Activated CD4-positive, alpha-beta T cell treated with anti-CD3 and anti-CD28 coated beads, Interleukin-2, amount 50 U/mL, for 48 hours (primary cell): ENCODE results near the gene EHD1.

Source experiments
- DNase-seq, 2 experiments: peaks; one replicate each; pipeline ENCODE4 v3.0.0-alpha.2; 2020

The EHD1 gene

GRCh38 chr11:64841592-64842365 lies 36.6 kb downstream of the EHD1 start:
- DNase-seq: no peak

GRCh38 chr11:64839887-64840782 lies 38.3 kb downstream of the EHD1 start:
- DNase-seq: no peak

GRCh38 chr11:64839335-64839734 lies 39.1 kb downstream of the EHD1 start:
- DNase-seq: no peak

DNA sequence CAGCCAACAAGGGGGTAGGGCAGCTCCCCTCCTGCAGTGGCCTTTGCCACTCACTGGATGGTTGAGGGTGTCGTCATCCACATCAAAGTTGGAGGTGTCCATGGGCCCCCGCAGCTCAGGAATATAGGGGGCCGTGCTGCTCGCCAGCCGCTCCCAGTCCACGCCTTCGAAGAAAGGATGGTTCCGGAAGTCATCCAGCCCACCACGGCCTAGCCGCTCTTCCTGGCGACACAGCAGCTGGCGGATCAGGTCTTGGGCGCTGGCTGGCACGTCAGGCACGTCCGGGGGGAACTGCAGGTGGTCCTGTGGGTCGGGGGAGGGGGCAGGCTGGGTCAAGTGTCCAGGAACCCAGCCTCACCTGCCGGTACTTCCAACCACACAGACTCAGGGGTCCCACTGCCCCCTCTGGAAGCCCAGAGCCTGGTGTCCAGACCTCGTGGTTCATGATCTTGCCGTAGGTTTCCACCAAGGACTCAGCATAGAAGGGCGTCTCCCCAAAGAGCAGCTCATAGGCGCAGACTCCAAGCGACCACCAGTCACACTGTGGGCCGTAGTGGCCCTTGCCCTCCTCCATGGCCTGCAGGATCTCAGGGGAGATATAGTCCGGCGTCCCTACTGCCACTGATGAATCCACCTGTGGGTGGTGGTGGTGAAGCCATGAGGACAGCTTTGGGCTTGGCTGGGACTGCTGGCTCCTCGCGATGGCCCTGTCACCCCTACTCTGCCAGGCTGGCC lies 39.7 kb downstream of the EHD1 start:
- DNase-seq: no peak

DNA sequence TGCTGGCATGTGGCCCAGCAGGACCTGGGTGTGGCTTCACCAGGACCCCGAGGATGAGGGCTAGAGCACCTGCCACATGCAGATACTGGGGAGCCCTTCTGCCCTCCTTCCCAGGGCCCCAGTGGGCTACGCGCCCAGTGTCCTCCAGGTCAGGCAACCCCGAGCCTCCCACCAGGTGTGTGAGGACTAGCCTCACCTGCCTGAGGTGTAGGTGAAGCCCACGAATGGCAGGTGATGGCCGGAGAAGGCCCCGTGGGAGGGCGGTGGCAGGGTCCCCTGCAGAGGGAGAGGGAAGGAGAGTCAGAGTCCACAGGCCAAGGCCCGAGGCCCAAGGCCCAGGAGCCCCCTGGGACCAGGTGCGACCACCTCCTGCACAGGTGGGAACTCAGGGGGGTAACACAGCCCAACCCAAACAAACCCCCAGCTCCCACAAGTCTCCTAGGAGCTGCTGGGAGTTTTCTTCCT lies 40.5 kb downstream of the EHD1 start:
- DNase-seq: no peak

GRCh38 chr11:64836448-64837072 lies 41.9 kb downstream of the EHD1 start:
- DNase-seq: no peak

- DNase-seq: no peak
Observed at GRCh38 chr11:64835616-64836447, 42.6 kb downstream of the EHD1 start.

GRCh38 chr11:64834723-64835615 lies 43.5 kb downstream of the EHD1 start:
- no peak for DNase-seq

- no peak for DNase-seq
Observed at GRCh38 chr11:64834031-64834722, 44.2 kb downstream of the EHD1 start.

DNA sequence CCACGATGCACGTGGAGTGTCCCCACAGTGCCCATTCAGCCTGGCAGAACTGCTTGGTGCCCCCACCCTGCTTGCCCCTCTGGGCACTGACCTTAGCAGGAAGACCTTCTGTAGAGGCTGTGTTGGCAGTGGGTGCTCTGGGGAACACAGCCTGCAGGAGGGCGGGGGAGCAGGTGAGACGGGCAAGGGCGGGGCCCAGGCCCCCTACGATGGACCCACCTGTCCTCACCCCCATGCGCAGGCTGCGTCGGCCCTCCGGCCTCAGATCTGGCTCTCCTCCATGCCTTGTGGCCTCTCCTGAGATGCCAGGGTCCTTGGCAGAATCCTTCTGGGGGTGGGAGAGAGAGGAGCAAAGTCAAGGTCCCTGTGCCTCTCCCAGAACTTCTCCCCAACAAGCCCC lies 44.9 kb downstream of the EHD1 start:
- no peak for DNase-seq

DNA sequence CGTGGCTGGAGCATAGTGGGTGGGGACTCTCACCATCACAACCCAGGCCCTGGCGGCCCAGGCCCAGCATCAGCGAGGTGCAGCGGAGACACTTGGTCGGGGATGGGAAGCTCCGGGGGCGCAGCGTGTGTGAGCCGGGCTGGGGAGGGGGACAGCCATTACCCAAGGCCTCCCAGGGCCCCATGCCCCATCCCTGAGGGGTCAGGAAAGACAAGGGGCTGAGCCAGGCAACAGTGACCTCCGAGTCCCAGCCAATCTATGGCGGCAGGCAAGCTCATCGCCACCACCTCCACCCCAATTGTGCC lies 45.3 kb downstream of the EHD1 start:
- no peak for DNase-seq

DNA sequence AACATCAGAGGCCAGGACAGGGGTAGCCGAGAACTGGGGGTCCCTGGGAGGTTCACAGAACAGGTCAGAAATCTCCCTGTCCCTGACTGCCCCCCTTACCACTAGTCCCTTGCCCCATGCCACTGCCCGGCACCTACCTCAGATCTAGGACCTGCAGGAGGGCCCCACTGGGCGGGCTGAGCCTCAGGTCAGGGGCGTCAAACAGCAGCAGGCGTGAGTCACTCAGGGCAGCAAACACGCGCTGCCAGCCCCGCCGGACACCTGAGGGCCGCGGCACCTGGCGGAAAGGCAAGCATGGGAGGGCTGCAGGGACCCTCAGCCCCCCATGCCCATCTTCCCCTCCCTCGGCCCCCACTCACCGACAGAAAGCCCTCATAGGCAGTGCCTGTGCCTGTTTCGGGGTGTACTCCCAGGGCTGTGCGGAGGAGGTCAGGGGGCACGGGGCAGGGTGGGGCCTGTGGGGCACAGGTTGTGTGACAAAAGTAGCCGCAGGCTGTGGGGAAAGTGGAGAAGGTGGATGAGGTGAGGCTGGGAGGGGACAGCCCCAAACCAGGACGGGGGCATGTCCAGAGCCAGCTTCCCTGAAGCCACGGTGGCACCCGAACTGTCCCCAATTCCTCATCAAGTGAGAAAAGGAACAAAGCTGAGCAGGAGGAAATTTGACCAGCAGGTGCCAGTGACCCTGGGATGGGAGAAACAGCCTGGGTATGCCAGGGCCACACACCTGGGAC lies 45.8 kb downstream of the EHD1 start:
- no peak for DNase-seq

- DNase-seq: no peak
Observed at GRCh38 chr11:64831411-64831891, 47.0 kb downstream of the EHD1 start.

- DNase-seq: no peak
Observed at GRCh38 chr11:64829536-64830251, 48.7 kb downstream of the EHD1 start.

- DNase-seq: no peak
Observed at GRCh38 chr11:64827451-64827839, 51.0 kb downstream of the EHD1 start.

DNA sequence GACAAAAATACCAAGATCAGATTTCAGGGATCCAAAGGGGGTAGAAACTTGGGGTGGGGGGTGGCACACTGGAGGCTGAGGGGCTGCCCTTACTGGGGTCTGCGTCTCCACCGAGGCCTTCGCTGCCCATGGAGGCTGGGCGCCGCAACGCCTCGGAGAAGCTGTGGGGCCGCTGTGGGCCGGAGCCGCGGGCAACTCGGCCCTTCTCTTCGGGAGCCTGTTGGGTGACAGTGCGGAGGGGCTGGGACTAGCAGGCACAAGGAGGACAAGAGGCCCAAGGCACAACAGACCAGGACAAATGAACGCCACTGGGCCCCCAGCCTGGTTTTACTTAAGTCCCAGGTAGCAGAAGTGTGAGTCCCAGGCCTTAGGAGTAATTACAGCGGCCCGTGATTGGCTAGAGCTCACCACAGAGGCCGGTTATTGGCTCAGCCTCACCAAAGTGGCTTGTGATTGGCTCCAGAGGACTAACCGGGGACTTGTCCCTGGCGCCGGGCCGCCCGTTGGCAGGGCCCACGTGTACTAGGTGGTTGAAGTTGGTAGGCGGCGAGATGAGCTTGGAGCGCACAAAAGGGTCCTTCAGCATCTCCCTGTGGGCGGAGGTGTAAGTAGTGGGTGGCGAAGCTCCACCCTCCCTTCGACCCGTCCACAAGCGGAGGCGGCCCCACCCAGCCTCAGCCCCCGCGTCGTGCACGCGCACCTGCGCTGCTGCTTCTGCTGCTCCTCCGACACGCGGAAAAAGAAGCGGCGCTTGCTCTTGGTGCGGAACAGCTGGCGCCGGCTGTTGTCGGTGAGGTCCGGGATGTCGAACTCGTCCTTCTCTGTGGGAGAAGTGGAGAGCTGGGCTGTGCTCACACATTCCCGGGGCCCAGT lies 51.6 kb downstream of the EHD1 start:
- no peak for DNase-seq

- DNase-seq: no peak
Observed at GRCh38 chr11:64826062-64826461, 52.4 kb downstream of the EHD1 start.
